COLO668 (cell line): ENCODE results near the gene DOK1.

Source experiments
- DNase-seq: peaks from one replicate; lab custom pipeline; 2025; ENCODE audit not compliant: unreplicated experiment; lab: John Stamatoyannopoulos, UW

The DOK1 gene

GRCh38 chr2:74553892-74554819 lies at the start of gene DOK1, which contains the start of gene LOXL3:
Gene DOK1, plus strand, starts transcription at chr2:74554720. Its CDS starts 35 bp downstream, at chr2:74554755.
Gene LOXL3, minus strand, starts transcription at chr2:74553942. Its CDS starts 1,308 bp downstream, at chr2:74552634.
- DNase-seq = peak; percentile 86

GRCh38 chr2:74505448-74506246 lies 48.9 kb upstream of the DOK1 start:
- no peak for DNase-seq

- DNase-seq = peak; percentile 98
Measured at GRCh38 chr2:74507145-74507925, 47.2 kb upstream of the DOK1 start, which contains the start of gene PCGF1. Gene PCGF1, minus strand, starts transcription at chr2:74507695. Its CDS starts 27 bp downstream, at chr2:74507668.

- peak; percentile 36 for DNase-seq
Measured at GRCh38 chr2:74507926-74508520, 46.5 kb upstream of the DOK1 start.

GRCh38 chr2:74510272-74510671 lies 44.2 kb upstream of the DOK1 start:
- no peak for DNase-seq

- DNase-seq = no peak
Measured at GRCh38 chr2:74511104-74511989, 43.2 kb upstream of the DOK1 start.

- DNase-seq = no peak
Measured at GRCh38 chr2:74512744-74513604, 41.5 kb upstream of the DOK1 start.

- DNase-seq = no peak
Measured at GRCh38 chr2:74513605-74514367, 40.7 kb upstream of the DOK1 start.

- DNase-seq = peak; percentile 21
Measured at GRCh38 chr2:74514368-74515270, 39.9 kb upstream of the DOK1 start, which contains the start of gene TLX2. Gene TLX2, plus strand, starts transcription at chr2:74514450. Its CDS starts 357 bp downstream, at chr2:74514807.

GRCh38 chr2:74515271-74515980 lies 39.1 kb upstream of the DOK1 start:
- DNase-seq = peak; percentile 47

- DNase-seq = peak; percentile 39
Measured at GRCh38 chr2:74515981-74516633, 38.4 kb upstream of the DOK1 start.

- no peak for DNase-seq
Measured at GRCh38 chr2:74516650-74517049, 37.9 kb upstream of the DOK1 start.

GRCh38 chr2:74522516-74522915 lies 32.0 kb upstream of the DOK1 start:
- DNase-seq = no peak

- DNase-seq = no peak
Measured at GRCh38 chr2:74524005-74524404, 30.5 kb upstream of the DOK1 start.

GRCh38 chr2:74524955-74525716 lies 29.4 kb upstream of the DOK1 start:
- no peak for DNase-seq
